Vagina (tissue), 2 donors: ENCODE data around the gene GIGYF2.

ENCODE experiments used
- CTCF ChIP-seq, 3 experiments: fragments of 450-650 bp in 2 of 3; fragments of 200-600 bp in 1 of 3; sonication (generic) in 1 of 3; IDR thresholded peaks; one replicate each; pipeline ENCODE4 v1.5.1; 2017 to 2019; ENCODE audit warnings: antibody characterized with exemption in 3 of 3, mild to moderate bottlenecking in 2 of 3, moderate library complexity in 2 of 3
- POLR2A ChIP-seq, 2 donors: fragments of 450-650 bp; IDR thresholded peaks; one replicate each; pipeline ENCODE4 v1.6.1; 2017; ENCODE audit warnings: antibody characterized with exemption in 2 of 2, mild to moderate bottlenecking in 2 of 2, moderate library complexity in 2 of 2
- POLR2AphosphoS5 ChIP-seq, 2 donors: sonication (generic); formaldehyde crosslinking; IDR thresholded peaks; one replicate each; pipeline ENCODE4 v1.9.0; 2017; ENCODE audit warnings: antibody characterized with exemption in 2 of 2, mild to moderate bottlenecking in 2 of 2, low read depth in 1 of 2; ENCODE audit not compliant: insufficient read depth in 1 of 2

- TF ChIP-seq CTCF (IDR thresholded peaks at IDR 0.05) (no peak), POLR2A (IDR thresholded peaks at IDR 0.05) (no peak), POLR2AphosphoS5 (IDR thresholded peaks at IDR 0.05; ENCODE audit: insufficient read depth in 1 of 2, low read depth in 1 of 2) (no peak)
These were observed 187.6 kb downstream of the GIGYF2 start for GRCh38 chr2:232884549-232885263.
